Stimulated activated CD8-positive, alpha-beta memory T cell treated with anti-CD3 and anti-CD28 coated beads, Interleukin-15, amount 100 ng/mL, for 4 hours (primary cell): ENCODE results near the gene MED1.

Experiments
- DNase-seq, 2 donors: peaks; one replicate each; pipeline ENCODE4 v3.0.0-alpha.2; 2020; ENCODE audit warnings: low read depth in 2 of 2

The MED1 gene

GRCh38 chr17:39361064-39361463 is 90.0 kb downstream of the MED1 start:
- DNase-seq: no peak

GRCh38 chr17:39360537-39360936 is 90.5 kb downstream of the MED1 start:
- no peak for DNase-seq

- no peak for DNase-seq
These were observed 91.1 kb downstream of the MED1 start for GRCh38 chr17:39359994-39360393.

- DNase-seq: no peak
These were observed 93.1 kb downstream of the MED1 start for GRCh38 chr17:39357986-39358385.

- no peak for DNase-seq
These were observed 93.6 kb downstream of the MED1 start for GRCh38 chr17:39357488-39357887.
